ENCODE measurements around the gene APBB2. TPM values are rescaled to one million over a fixed set of nuclear protein-coding genes. Genes with fewer than 3 reads are reported as not detected.

Gene APBB2
- total and polyA plus RNA-seq, 2 of the 8 experiments (the other 6 are each of a cell fraction or from before 2014, with no cell fraction given), result 58.7 to 59.4 TPM

DNA sequence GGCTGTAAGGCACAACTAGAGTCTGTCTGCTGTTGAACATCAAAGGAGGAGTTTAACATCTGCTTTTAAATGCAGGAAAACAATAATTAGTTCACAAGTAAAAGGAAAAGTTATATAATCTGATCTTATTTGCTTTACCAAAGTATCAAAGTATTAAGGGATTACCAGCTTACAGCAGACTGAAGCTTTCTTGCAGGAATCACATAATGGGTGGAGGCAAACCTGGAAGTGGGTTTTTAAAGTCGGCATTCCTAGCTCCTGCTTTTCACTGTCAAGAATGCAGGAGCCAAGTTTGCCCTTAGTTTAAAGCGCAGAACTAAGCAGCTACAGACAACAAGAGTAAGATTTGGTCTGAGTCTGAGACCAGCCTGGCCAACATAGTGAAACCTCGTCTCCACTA lies 122.2 kb downstream of the APBB2 start:
- FAIRE-seq, result no peak
- ChIA-PET POLR2A (ENCODE audit: partially characterized antibody) (no interaction called here), CTCF (ENCODE audit: partially characterized antibody) (interaction anchor here (0.7 to 1.6 kb wide), 5 partner anchors 12 to 797 kb away, joined by 3 to 5 read pairs (median 4); partner anchors contain the start of gene APBB2)
- H3K27me3 ChIP-seq (replicated peaks in 1 of 4; ENCODE audit: control insufficient read depth in 3 of 4, extremely low read depth in 1 of 4, insufficient read depth in 3 of 4, low read length in 3 of 4), result no peaks in the 10 kb centered on the region
- no peak overlapping the region for H3K14ac ChIP-seq (ENCODE audit: insufficient read length)
- H3K27ac ChIP-seq (ENCODE audit: low read depth, low read length), result no peak overlapping the region
- H3K56ac ChIP-seq (replicated peaks; ENCODE audit: insufficient read length, low read depth, low read length), result no peak overlapping the region
- 0 out of 2 replicates have a peak, but pooled peaks cover 2% of the 10 kb centered on the region for H3K79me1 ChIP-seq (ENCODE audit: low read depth, low read length)
- H4K20me1 ChIP-seq (replicated peaks in 1 of 2; ENCODE audit: control insufficient read depth in 1 of 2, insufficient read depth in 2 of 2, low read length in 2 of 2), result no peaks in the 10 kb centered on the region
- H3K4me3 ChIP-seq (ENCODE audit: extremely low read depth in 1 of 4, insufficient read depth in 2 of 4, low read depth in 3 of 4, low read length in 4 of 4), result no peak overlapping the region
- H3K9ac ChIP-seq (replicated peaks in 1 of 4; ENCODE audit: extremely low read depth in 1 of 4, low read depth in 3 of 4, low read length in 3 of 4), result no peak overlapping the region
- H3K9me3 ChIP-seq (ENCODE audit: insufficient read depth in 2 of 2, low read depth in 1 of 2, low read length in 1 of 2), result no peaks in the 10 kb centered on the region
- 89% methylated on average over 3 of the region's 3 CpGs; no CpG with 5 or more reads in 1 of the 2 experiments for WGBS, 2 experiments (ENCODE audit: extremely low coverage in 1 of 2, insufficient coverage in 1 of 2, insufficient read length in 1 of 2, insufficient replicate concordance in 2 of 2, low coverage in 1 of 2, low lambda C conversion rate in 2 of 2, missing lambda C conversion rate in 1 of 2)
- no peak overlapping the region for H4K5ac ChIP-seq (ENCODE audit: insufficient read length, low read depth, low read length)
- no peaks in the 10 kb centered on the region for H3K79me2 ChIP-seq (ENCODE audit: control insufficient read depth in 1 of 2, insufficient read depth in 2 of 2, low read length in 2 of 2)
- H2BK12ac ChIP-seq (ENCODE audit: low read depth, low read length), result no peak overlapping the region
- H4K91ac ChIP-seq (replicated peaks; ENCODE audit: insufficient read length, low read length), result no peak overlapping the region
- peaks cover 0 to 3% (median 0%) of the 10 kb centered on the region in 4 experiments; a peak in 1 of 7 replicates for H3K4me1 ChIP-seq (replicated peaks in 1 of 4; ENCODE audit: control insufficient read depth in 3 of 4, insufficient read depth in 4 of 4, low read length in 3 of 4)
- H2AK5ac ChIP-seq (ENCODE audit: low read depth, low read length), result no peak overlapping the region
- H2AFZ ChIP-seq (ENCODE audit: low read length), result no peak overlapping the region
- no peak overlapping the region for H2BK20ac ChIP-seq (ENCODE audit: low read length)
- H3K4me2 ChIP-seq (ENCODE audit: insufficient read depth in 1 of 2, low read depth in 2 of 2, low read length in 2 of 2), result no peak overlapping the region
- no peak overlapping the region for H3K23ac ChIP-seq (ENCODE audit: insufficient read length)
- H2BK120ac ChIP-seq (replicated peaks; ENCODE audit: low read depth, low read length), result no peak overlapping the region
- H4K8ac ChIP-seq (ENCODE audit: extremely low read depth, insufficient read depth, low read length), result no peak overlapping the region
- no peaks in the 10 kb centered on the region for H3K36me3 ChIP-seq (ENCODE audit: control insufficient read depth in 2 of 4, insufficient read depth in 4 of 4, low read length in 3 of 4)
- H2BK5ac ChIP-seq (ENCODE audit: low read depth, low read length), result no peak overlapping the region
- no peak for DNase-seq (ENCODE audit: low read depth in 1 of 2, low spot score in 2 of 2)
- H3K4ac ChIP-seq (replicated peaks; ENCODE audit: insufficient read length, low read depth, low read length), result no peak overlapping the region
- no peaks in the 10 kb centered on the region for H3K23me2 ChIP-seq (ENCODE audit: low read depth, low read length)
- H3K18ac ChIP-seq (ENCODE audit: extremely low read depth, low read length), result no peak overlapping the region
- no peak overlapping the region for H2BK15ac ChIP-seq (ENCODE audit: low read length)
- TF ChIP-seq CBX8 (IDR thresholded peaks at IDR 0.05; ENCODE audit: borderline replicate concordance, low read depth, low read length), result no peak
- TF ChIP-seq FOSL1 (IDR thresholded peaks at IDR 0.05; ENCODE audit: insufficient read depth, low read depth, low read length), result no peak
- no peak for TF ChIP-seq KDM5A (IDR thresholded peaks at IDR 0.05; ENCODE audit: low read length)
- TF ChIP-seq CHD2 (IDR thresholded peaks at IDR 0.05; ENCODE audit: low read length), result no peak
- TF ChIP-seq SIN3A (conservative IDR thresholded peaks at IDR 0.05 in 1 of 2, IDR thresholded peaks at IDR 0.05 in 1 of 2; ENCODE audit: low read depth in 1 of 2, low read length in 2 of 2), result no peak
- TF ChIP-seq POLR2AphosphoS5 (IDR thresholded peaks at IDR 0.05; ENCODE audit: low read depth, low read length), result no peak
- TF ChIP-seq, protein P1, sequence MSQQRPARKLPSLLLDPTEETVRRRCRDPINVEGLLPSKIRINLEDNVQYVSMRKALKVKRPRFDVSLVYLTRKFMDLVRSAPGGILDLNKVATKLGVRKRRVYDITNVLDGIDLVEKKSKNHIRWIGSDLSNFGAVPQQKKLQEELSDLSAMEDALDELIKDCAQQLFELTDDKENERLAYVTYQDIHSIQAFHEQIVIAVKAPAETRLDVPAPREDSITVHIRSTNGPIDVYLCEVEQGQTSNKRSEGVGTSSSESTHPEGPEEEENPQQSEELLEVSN (IDR thresholded peaks at IDR 0.05), result no peak
- TF ChIP-seq RNF2 (IDR thresholded peaks at IDR 0.05; ENCODE audit: borderline replicate concordance, low read depth, low read length, missing control alignments, poor library complexity, severe bottlenecking), result no peak
- TF ChIP-seq RAD21 (IDR thresholded peaks at IDR 0.05 in 1 of 2, conservative IDR thresholded peaks at IDR 0.05 in 1 of 2; ENCODE audit: low read depth in 2 of 2, low read length in 2 of 2), result no peak
- TF ChIP-seq, protein P2, sequence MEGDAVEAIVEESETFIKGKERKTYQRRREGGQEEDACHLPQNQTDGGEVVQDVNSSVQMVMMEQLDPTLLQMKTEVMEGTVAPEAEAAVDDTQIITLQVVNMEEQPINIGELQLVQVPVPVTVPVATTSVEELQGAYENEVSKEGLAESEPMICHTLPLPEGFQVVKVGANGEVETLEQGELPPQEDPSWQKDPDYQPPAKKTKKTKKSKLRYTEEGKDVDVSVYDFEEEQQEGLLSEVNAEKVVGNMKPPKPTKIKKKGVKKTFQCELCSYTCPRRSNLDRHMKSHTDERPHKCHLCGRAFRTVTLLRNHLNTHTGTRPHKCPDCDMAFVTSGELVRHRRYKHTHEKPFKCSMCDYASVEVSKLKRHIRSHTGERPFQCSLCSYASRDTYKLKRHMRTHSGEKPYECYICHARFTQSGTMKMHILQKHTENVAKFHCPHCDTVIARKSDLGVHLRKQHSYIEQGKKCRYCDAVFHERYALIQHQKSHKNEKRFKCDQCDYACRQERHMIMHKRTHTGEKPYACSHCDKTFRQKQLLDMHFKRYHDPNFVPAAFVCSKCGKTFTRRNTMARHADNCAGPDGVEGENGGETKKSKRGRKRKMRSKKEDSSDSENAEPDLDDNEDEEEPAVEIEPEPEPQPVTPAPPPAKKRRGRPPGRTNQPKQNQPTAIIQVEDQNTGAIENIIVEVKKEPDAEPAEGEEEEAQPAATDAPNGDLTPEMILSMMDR (IDR thresholded peaks at IDR 0.05; ENCODE audit: control extremely low read depth in 1 of 3, insufficient read depth in 1 of 3, low read depth in 1 of 3, low read length in 3 of 3), result no peak

Data from H1 (cell line).